Muscle of leg (tissue), 11 donors: ENCODE measurements around the gene ANKRD55. TPM values are rescaled to one million over a fixed set of nuclear protein-coding genes. Genes with fewer than 3 reads are reported as not detected.
A peak's percentile ranks its signal among the peaks of the same experiment; 100 is the strongest.

Source experiments
- DNase-seq: peaks from one replicate; pipeline ENCODE4 v3.0.0; 2013
- H3K27ac ChIP-seq: one replicate; pipeline ENCODE4 v1.5.1; 2013; ENCODE audit warnings: mild to moderate bottlenecking, low read length, control low read depth
- H3K27me3 ChIP-seq: one replicate; pipeline ENCODE4 v1.6.1; 2013; ENCODE audit warnings: low read length; ENCODE audit not compliant: control insufficient read depth, insufficient read depth
- H3K36me3 ChIP-seq: one replicate; pipeline ENCODE4 v1.6.1; 2013; ENCODE audit warnings: low read length; ENCODE audit not compliant: control insufficient read depth, insufficient read depth
- H3K4me1 ChIP-seq: one replicate; pipeline ENCODE4 v1.6.1; 2013; ENCODE audit warnings: low read length; ENCODE audit not compliant: control insufficient read depth, insufficient read depth
- H3K4me3 ChIP-seq: one replicate; pipeline ENCODE4 v1.5.1; 2013; ENCODE audit warnings: low read length, control low read depth
- H3K9me3 ChIP-seq: replicated peaks from 2 replicates; pipeline ENCODE4 v1.6.1; 2013; ENCODE audit warnings: low read depth, low read length; ENCODE audit not compliant: control insufficient read depth
- WGBS: methylation state at CpG from one replicate; pipeline ENCODE4 v1.1.5; 2013; ENCODE audit warnings: missing lambda C conversion rate; ENCODE audit not compliant: insufficient coverage; 5-methylcytosine and 5-hydroxymethylcytosine counted together
- polyA plus RNA-seq, 8 donors: library from polyadenylated mRNA; unstranded; fragments of 120-200 nt; gene quantifications; one replicate each; pipeline versions ENCODE4 v1.2.1 to v1.2.3, GENCODE V29; 2013; ENCODE audit warnings: inconsistent platforms in 1 of 8, low replicate concordance in 1 of 8; ENCODE audit not compliant: insufficient read length in 8 of 8, insufficient read depth in 1 of 8
- total RNA-seq: library from RNA; stranded (reverse); fragments of 120-200 nt; gene quantifications from one replicate; pipeline ENCODE4 v1.2.4, GENCODE V29; 2013

Gene ANKRD55
- total and polyA plus RNA-seq, 9 donors, result 0.19 to 1.0 (median 0.32) TPM; not detected in 1

DNA sequence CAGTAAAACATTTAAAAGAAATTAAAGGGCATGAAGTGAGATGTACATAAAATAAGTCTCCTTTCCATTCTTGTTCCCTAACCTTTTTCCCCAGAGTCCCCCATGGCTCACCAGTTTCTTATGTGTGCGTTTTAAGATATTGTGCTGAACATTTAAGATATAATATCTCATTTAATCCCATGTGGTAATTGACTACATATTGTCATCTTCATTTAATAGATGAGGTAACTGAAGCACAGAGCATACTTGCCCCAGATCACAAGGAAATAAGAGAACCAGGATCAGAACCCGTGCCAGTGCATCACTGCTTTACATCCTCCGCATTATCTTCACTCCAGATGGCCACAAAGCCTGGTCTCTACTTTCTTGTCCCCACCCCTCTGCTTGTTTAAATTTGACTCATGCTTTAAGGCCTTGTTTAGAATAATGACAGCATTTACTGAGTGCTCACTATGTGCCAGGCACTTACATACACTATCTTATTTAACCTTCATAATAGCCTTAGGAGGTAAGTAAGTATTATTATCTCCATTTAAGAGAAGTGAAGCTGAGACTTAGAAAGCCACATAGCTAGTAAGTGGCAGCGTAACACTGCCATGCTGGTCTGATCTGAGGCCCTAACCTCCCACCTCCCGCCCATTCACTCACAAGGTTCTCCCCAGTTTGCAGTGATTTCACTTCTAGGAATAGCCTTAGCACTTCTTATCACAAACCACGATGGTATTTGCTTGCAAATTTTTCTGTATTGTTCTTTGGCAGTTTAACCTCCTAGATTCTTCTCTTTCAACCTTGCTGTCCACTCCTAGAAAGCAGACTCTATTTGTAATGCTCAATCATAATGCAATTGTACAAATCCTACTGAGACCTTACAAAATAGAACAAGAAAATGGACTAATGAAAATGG, 160.0 kb downstream of the ANKRD55 start:
- no peaks in the 10 kb centered on the region for H3K9me3 ChIP-seq
- peaks cover 12% of the 10 kb centered on the region for H3K4me1 ChIP-seq
- no peak overlapping the region for H3K27ac ChIP-seq
- H3K4me3 ChIP-seq, result no peak overlapping the region
- no peaks in the 10 kb centered on the region for H3K27me3 ChIP-seq
- 80% methylated on average over 1 of the region's 6 CpGs for WGBS
- no peaks in the 10 kb centered on the region for H3K36me3 ChIP-seq
- no peak for DNase-seq

DNA sequence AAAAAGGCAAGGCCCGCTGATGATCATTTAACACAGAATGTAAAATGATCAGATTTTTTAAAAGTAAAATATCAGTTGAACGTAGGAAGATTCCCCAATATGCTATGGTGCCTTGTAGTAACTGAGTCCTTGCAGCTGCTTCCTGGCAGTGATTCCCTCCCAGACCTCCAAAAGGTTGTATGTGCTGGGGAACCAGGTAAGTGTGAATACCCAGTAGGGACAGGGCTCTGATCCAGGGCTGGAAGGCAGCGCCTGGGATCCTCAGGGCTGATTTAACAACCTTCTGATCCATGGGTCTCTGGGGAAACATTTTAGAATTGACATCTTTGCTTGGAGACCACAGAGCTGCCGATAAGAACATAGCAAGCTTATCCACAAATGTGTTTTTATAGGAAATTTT, 161.7 kb downstream of the ANKRD55 start:
- no peaks in the 10 kb centered on the region for H3K9me3 ChIP-seq
- peak overlapping the region; percentile 89 for H3K27ac ChIP-seq
- H3K4me3 ChIP-seq, result no peak overlapping the region
- no peaks in the 10 kb centered on the region for H3K36me3 ChIP-seq
- DNase-seq, result peak; percentile 40
- H3K27me3 ChIP-seq, result no peaks in the 10 kb centered on the region
- WGBS, result 0% methylated on average over 1 of the region's 4 CpGs
- peaks cover 10% of the 10 kb centered on the region for H3K4me1 ChIP-seq

DNA sequence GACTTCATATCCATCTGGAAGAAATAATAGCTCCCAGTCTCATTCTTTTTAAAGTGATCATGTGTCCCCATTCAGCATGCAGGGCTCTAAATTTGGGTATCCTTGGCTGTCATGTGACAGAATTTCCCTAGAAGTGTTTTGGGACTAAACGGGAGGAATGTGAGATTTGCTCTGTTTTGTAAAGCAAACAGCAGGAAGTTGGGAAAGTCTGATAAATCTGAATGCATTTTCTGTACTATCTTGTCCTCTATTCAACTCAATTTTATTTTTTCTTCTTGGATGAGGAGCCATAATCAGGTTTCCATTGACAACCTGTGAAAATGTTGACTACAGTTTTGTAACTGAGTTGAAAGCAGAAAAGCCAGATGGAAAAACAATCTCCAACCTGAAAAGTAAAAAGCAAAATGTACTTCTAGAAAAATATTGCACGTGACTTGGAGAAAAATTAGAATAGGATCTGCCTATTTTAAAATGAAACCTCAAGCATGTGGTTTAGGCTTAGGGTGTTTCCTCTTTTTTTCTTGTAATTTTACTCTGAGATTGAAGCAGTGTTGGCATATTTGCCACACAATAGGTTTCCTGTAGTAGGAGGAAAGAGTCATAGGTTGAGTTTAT, 162.2 kb downstream of the ANKRD55 start:
- Histone ChIP-seq H3K36me3 (no peaks in the 10 kb centered on the region), H3K27ac (peak overlapping the region; percentile 89), H3K4me3 (no peak overlapping the region), H3K4me1 (peaks cover 10% of the 10 kb centered on the region), H3K27me3 (no peaks in the 10 kb centered on the region), H3K9me3 (no peaks in the 10 kb centered on the region)
- peak; percentile 93 for DNase-seq
- WGBS, result no CpG with 5 or more reads among the region's 2 CpGs

DNA sequence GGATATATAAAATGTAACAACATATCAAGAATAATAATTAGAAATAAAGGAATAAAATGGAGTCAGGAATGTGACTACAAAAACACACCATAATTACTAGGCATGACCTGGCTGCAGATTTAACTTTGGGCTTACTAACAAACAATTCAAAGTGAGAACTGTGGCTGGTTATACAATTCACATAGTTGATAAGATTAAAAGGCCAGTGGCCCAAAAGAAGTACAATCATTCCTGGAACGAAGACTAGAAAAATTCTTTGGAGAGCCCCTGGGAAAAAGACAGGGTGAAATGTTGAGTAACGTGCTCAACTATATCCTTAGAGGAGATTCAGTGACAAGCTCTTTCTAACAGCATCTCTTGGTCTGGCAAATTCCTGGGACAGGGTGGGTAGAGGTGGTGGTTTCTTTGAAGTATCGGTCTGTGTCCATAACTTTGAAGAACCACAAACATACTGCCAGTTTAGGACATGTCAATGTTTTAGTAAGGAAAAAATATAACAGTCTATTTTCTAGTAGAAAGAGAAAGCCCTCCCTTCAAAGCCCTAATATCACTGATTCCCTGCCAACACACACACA, 163.4 kb downstream of the ANKRD55 start:
- Histone ChIP-seq H3K27ac (peak overlapping the region; percentile 89), H3K27me3 (no peaks in the 10 kb centered on the region), H3K4me3 (no peak overlapping the region), H3K9me3 (no peaks in the 10 kb centered on the region), H3K36me3 (no peaks in the 10 kb centered on the region), H3K4me1 (peaks cover 6% of the 10 kb centered on the region)
- DNase-seq, result peak; percentile 32
- WGBS, result no CpG with 5 or more reads among the region's 3 CpGs

DNA sequence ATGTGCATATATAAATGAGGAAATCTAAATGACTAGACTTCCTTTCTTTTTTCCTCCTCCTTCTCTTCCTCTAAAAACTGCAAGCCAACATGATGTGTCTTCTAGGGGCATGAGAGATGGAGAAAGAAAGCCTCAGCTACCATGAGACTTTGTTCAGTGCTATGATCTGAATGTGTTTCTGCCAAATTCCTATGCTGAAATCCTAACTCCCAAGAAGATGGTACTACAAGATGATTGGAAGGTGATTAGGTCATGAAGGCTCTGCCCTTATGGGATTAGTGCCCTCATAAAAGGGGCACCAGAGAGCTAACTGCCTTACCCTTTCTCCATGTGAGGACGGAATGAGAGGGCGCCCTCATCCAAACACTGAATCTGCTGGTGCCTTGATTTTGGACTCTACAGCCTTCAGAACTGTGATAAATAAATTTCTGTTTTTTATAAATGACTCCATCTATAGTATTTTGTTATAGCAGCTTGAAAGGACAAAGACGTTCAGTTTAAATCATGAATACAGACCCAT, 166.1 kb downstream of the ANKRD55 start:
- no CpG with 5 or more reads among the region's 3 CpGs for WGBS

DNA sequence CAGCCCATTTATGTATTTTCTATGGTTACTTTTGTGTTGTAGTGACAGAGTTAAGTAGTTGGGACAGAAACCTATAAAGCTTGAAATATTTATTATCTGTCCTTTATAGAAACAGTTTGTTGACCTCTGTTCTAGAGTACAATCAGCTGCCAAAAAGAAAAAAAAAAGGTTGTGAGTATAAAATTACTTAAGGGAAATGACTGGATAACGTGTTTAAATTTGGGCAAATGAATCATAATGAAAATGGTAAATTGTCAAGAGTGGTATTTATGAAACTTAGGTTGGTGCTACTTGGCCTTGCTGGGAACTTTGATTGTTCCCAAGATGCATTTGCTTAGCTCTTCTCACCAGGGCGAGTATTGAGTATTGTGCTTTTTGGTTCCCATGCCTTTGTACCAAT, 168.1 kb downstream of the ANKRD55 start:
- H3K9me3 ChIP-seq, result no peaks in the 10 kb centered on the region
- no peak for DNase-seq
- no peaks in the 10 kb centered on the region for H3K27me3 ChIP-seq
- 33% methylated on average over 1 of the region's 2 CpGs for WGBS
- H3K4me1 ChIP-seq, result no peaks in the 10 kb centered on the region
- H3K27ac ChIP-seq, result no peak overlapping the region
- no peaks in the 10 kb centered on the region for H3K36me3 ChIP-seq
- no peak overlapping the region for H3K4me3 ChIP-seq

More for the DNA sequence above, 166.1 kb downstream of the ANKRD55 start:
- Histone ChIP-seq H3K9me3 (no peaks in the 10 kb centered on the region), H3K27ac (no peak overlapping the region), H3K4me1 (peaks cover 6% of the 10 kb centered on the region), H3K36me3 (no peaks in the 10 kb centered on the region), H3K27me3 (no peaks in the 10 kb centered on the region), H3K4me3 (no peak overlapping the region)
- no peak for DNase-seq

DNA sequence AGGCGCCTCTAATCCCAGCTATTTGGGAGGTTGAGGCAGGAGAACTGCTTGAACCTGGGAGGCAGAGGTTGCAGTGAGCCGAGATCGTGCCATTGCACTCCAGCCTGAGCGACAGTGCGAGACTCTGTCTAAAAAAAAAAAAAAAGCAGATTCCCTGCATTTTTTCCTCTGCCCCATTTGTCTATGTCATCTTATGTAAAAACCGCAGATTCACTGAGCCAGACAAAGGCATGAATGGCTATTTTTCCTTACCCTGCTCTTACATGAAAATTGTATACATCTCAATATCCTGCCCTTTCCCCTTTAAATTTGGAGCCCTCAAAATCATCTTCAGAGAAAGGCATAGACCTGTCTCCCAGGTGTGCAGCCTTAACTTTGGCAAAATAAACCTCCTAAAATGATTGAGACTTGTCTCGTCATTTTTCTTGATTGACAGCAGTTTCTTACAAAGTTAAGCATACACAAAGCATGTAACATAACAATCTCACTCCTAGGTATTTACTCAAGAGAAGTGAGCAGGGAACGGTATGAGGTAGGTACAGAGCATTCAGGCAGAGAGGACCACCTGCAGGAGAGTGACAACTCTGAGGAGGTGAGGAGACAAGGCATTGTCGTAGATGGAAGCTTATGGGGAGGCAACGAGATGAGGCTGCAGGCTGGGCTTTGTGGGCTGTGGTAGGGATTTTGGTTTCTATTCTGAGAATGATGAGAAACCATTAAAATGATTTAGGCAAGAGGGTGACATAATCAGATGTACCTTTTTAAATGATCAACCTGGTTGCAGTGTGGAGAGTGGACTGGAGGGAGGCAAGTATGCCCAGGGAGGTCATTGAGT, 172.6 kb downstream of the ANKRD55 start:
- H3K27me3 ChIP-seq, result no peaks in the 10 kb centered on the region
- H3K4me3 ChIP-seq, result no peak overlapping the region
- H3K36me3 ChIP-seq, result no peaks in the 10 kb centered on the region
- no peak overlapping the region for H3K27ac ChIP-seq
- WGBS, result 79% methylated on average over 7 of the region's 10 CpGs
- no peaks in the 10 kb centered on the region for H3K9me3 ChIP-seq
- peaks cover 2% of the 10 kb centered on the region for H3K4me1 ChIP-seq
- no peak for DNase-seq

DNA sequence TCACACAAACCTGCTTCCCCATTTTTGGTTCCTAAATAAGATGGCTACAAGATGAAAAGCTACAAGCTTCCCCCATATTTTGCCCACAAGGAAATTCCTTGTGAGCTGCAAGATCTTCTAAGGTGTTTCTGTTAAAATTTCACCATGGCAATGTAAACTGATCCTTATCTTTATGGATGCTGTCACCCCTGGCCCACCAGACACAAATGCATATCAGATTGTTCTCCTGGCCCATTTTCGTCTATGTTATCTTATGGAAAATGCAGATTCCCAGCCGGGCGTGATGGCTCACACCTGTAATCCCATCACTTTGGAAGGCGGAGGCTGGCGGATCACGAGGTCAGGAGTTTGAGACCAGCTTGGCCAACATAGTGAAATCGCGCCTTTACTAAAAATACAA, 173.3 kb downstream of the ANKRD55 start:
- Histone ChIP-seq H3K27ac (no peak overlapping the region), H3K9me3 (no peaks in the 10 kb centered on the region), H3K4me3 (no peak overlapping the region), H3K27me3 (no peaks in the 10 kb centered on the region), H3K36me3 (no peaks in the 10 kb centered on the region), H3K4me1 (peaks cover 2% of the 10 kb centered on the region)
- 84% methylated on average over 6 of the region's 8 CpGs for WGBS
- no peak for DNase-seq

DNA sequence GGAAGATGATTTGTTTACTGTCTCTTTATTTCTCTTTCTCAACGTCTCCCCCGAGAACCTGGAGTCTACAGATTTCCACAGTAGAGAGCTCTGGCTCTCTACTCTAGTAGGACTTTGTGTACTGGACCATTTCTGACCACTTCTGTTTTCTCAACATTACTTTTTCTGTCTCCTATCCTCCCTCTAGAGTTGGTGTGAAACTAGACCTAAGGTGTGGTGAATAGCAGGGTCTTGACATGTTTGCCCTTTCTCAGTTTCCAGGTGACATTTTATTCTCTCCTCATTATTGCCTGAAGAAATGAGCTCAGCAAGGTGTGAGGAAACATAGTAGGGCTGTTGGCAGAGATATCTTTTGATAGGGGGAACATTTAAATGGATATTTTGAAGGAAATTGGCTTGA, 176.3 kb downstream of the ANKRD55 start:
- Histone ChIP-seq H3K27ac (no peak overlapping the region), H3K4me1 (peaks cover 2% of the 10 kb centered on the region), H3K36me3 (no peaks in the 10 kb centered on the region), H3K27me3 (no peaks in the 10 kb centered on the region), H3K4me3 (no peak overlapping the region), H3K9me3 (peaks cover 8% of the 10 kb centered on the region)
- DNase-seq, result no peak
- no CpG with 5 or more reads among the region's 2 CpGs for WGBS
